Sigmoid colon (tissue), 7 donors: ENCODE results near the gene DNALI1. TPM values are rescaled to one million over a fixed set of nuclear protein-coding genes. Genes with fewer than 3 reads are reported as not detected.

Source experiments
- DNase-seq: peaks from one replicate; pipeline ENCODE4 v3.0.0-alpha.2; 2019
- H3K27ac ChIP-seq, 4 donors: fragments of 200-600 bp; sonication (generic); one replicate each; pipeline ENCODE4 v1.5.1; 2016 to 2019; ENCODE audit warnings: mild to moderate bottlenecking in 1 of 4
- H3K27me3 ChIP-seq, 3 donors: fragments of 200-600 bp; sonication (generic); one replicate each; pipeline ENCODE4 v1.5.1; 2019; ENCODE audit warnings: mild to moderate bottlenecking in 1 of 3
- H3K36me3 ChIP-seq, 4 donors: fragments of 200-600 bp; sonication (generic); one replicate each; pipeline ENCODE4 v1.5.1; 2016 to 2019
- H3K4me1 ChIP-seq, 4 donors: fragments of 200-600 bp; sonication (generic); one replicate each; pipeline ENCODE4 v1.5.1; 2017 to 2019
- H3K4me3 ChIP-seq, 4 donors: fragments of 200-600 bp; sonication (generic); one replicate each; pipeline ENCODE4 v1.5.1; 2017 to 2019; ENCODE audit warnings: mild to moderate bottlenecking in 2 of 4, moderate library complexity in 1 of 4
- H3K9me3 ChIP-seq, 4 donors: fragments of 200-600 bp in 3 of 4; sonication (generic) in 3 of 4; one replicate each; pipeline versions ENCODE4 v1.5.1 to v1.6.1; 2013 to 2019
- EP300 ChIP-seq, 4 donors: sonication (generic); formaldehyde crosslinking; IDR thresholded peaks; one replicate each; pipeline ENCODE4 v1.6.1; 2017; ENCODE audit warnings: antibody characterized with exemption in 4 of 4
- POLR2A ChIP-seq, 2 donors: fragments of 450-650 bp; IDR thresholded peaks; one replicate each; pipeline ENCODE4 v1.6.1; 2016; ENCODE audit warnings: antibody characterized with exemption in 2 of 2, mild to moderate bottlenecking in 2 of 2, moderate library complexity in 2 of 2
- POLR2AphosphoS5 ChIP-seq, 4 donors: sonication (generic); formaldehyde crosslinking; IDR thresholded peaks; one replicate each; pipeline ENCODE4 v1.6.1; 2017; ENCODE audit warnings: antibody characterized with exemption in 4 of 4
- WGBS, 2 donors: extraction: QIAGEN DNeasy Blood & Tissue Kit; methylation state at CpG; one replicate each; pipeline ENCODE4 v1.1.7; 2013; 5-methylcytosine and 5-hydroxymethylcytosine counted together
- intact Hi-C: fragments of 100-400 bp; cut with DNase I; formaldehyde crosslinking; loops from one replicate; pipeline ENCODE4 v1.15.1; 2023
- polyA plus RNA-seq, 3 donors: library from polyadenylated mRNA; stranded (reverse); fragments of 200-250 nt; gene quantifications; one replicate each; pipeline ENCODE4 v1.2.3, GENCODE V29; 2013
- total RNA-seq, 4 donors: library from RNA; depleted of rRNA; stranded (reverse); fragments of >200 nt; gene quantifications; one replicate each; pipeline ENCODE4 v1.1.0, GENCODE V29; 2016
- TF ChIP-seq, protein P1 (sequence below), 4 experiments: fragments of 450-650 bp in 3 of 4; fragments of 200-600 bp in 1 of 4; IDR thresholded peaks; one replicate each; pipeline ENCODE4 v1.5.1; 2016 to 2019; ENCODE audit warnings: antibody characterized with exemption in 4 of 4, mild to moderate bottlenecking in 3 of 4, moderate library complexity in 2 of 4
- donor health status: healthy with polysubstance abuse.
- donor health status: Bipolar disorder and iron deficiency.
- donor health status: healthy.

Gene DNALI1
- total and polyA plus RNA-seq, 7 donors = 4.6 to 13.0 (median 7.5) TPM

DNA sequence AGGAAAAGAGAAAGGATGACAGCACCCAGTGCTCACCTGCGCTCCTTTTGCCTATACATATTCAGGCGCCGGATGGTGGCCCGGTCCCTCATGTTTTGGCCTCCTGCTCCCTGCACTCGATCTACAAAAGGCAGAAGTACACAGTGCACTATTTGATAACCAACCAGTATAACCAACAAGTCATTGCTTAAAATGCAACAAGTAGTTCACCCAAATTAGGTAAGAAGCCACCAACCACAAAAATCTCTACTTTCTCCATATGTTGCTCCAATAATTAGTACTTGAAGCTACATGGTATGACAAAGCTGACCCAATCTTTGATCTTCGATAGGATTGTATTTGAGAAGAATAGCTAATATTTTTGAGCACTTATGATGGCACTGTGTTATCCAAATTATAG is 37.0 kb downstream of the DNALI1 start:
- no peak for TF ChIP-seq POLR2AphosphoS5 (IDR thresholded peaks at IDR 0.05)
- TF ChIP-seq, protein P1, sequence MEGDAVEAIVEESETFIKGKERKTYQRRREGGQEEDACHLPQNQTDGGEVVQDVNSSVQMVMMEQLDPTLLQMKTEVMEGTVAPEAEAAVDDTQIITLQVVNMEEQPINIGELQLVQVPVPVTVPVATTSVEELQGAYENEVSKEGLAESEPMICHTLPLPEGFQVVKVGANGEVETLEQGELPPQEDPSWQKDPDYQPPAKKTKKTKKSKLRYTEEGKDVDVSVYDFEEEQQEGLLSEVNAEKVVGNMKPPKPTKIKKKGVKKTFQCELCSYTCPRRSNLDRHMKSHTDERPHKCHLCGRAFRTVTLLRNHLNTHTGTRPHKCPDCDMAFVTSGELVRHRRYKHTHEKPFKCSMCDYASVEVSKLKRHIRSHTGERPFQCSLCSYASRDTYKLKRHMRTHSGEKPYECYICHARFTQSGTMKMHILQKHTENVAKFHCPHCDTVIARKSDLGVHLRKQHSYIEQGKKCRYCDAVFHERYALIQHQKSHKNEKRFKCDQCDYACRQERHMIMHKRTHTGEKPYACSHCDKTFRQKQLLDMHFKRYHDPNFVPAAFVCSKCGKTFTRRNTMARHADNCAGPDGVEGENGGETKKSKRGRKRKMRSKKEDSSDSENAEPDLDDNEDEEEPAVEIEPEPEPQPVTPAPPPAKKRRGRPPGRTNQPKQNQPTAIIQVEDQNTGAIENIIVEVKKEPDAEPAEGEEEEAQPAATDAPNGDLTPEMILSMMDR (IDR thresholded peaks at IDR 0.05) = no peak
- TF ChIP-seq EP300 (IDR thresholded peaks at IDR 0.05) = no peak
- WGBS, 2 donors = 95 to 98% methylated on average over 6 of the region's 6 CpGs
- Histone ChIP-seq H3K36me3 (peaks cover 4 to 46% (median 25%) of the 10 kb centered on the region in 4 donors), H3K9me3 (no peaks in the 10 kb centered on the region), H3K4me3 (no peak overlapping the region), H3K27ac (no peak overlapping the region), H3K27me3 (no peaks in the 10 kb centered on the region), H3K4me1 (peaks cover 0 to 27% (median 16%) of the 10 kb centered on the region in 4 donors)
- DNase-seq = no peak
- intact Hi-C loops = loop anchor here (2.0 kb wide), 1 partner anchor 39 kb away; the partner anchor contains the start of gene SNIP1

- H3K4me1 ChIP-seq = peaks cover 0 to 27% (median 16%) of the 10 kb centered on the region in 4 donors
- H3K9me3 ChIP-seq = no peaks in the 10 kb centered on the region
- WGBS, 2 donors = 0% methylated on average over 51 of the region's 51 CpGs
- H3K27me3 ChIP-seq = no peaks in the 10 kb centered on the region
- peak; percentile 99 for DNase-seq
- intact Hi-C loops = loop anchor here (2.0 to 5.0 kb wide), 2 partner anchors 41 to 97 kb away; partner anchors contain the start of genes CDCA8 and SNIP1
- peak within 1 kb of the TSS; percentile 75 to 84 (median 80) for H3K4me3 ChIP-seq
- peaks cover 0 to 28% (median 9%) of the 10 kb centered on the region in 4 donors for H3K36me3 ChIP-seq
- TF ChIP-seq POLR2A (IDR thresholded peaks at IDR 0.05) (peak; percentile 68 to 79), EP300 (IDR thresholded peaks at IDR 0.05) (peak in 1 of 4 donors; percentile 67), POLR2AphosphoS5 (IDR thresholded peaks at IDR 0.05) (peak; percentile 89 to 97 (median 94))
- TF ChIP-seq, protein P1 (IDR thresholded peaks at IDR 0.05) = no peak
- peak within 1 kb of the TSS; percentile 83 to 85 (median 83) for H3K27ac ChIP-seq
These were observed 38.9 kb downstream of the DNALI1 start, which contains the start of gene GNL2 for GRCh38 chr1:37595440-37596181. TSS of gene GNL2 (minus strand) at chr1:37595937. CDS start at chr1:37595822, 115 bp downstream.

GRCh38 chr1:37596182-37596667 is 39.5 kb downstream of the DNALI1 start:
- peak overlapping the region; percentile 75 to 84 (median 80) for H3K4me3 ChIP-seq
- H3K27ac ChIP-seq = peak overlapping the region; percentile 83 to 85 (median 83)
- DNase-seq = no peak
- H3K27me3 ChIP-seq = no peaks in the 10 kb centered on the region
- peaks cover 0 to 21% (median 5%) of the 10 kb centered on the region in 4 donors for H3K36me3 ChIP-seq
- TF ChIP-seq POLR2A (IDR thresholded peaks at IDR 0.05) (no peak), EP300 (IDR thresholded peaks at IDR 0.05) (no peak), POLR2AphosphoS5 (IDR thresholded peaks at IDR 0.05) (no peak)
- TF ChIP-seq, protein P1 (IDR thresholded peaks at IDR 0.05) = no peak
- peaks cover 0 to 27% (median 16%) of the 10 kb centered on the region in 4 donors for H3K4me1 ChIP-seq
- no peaks in the 10 kb centered on the region for H3K9me3 ChIP-seq
- intact Hi-C loops = loop anchor here (5.0 kb wide), 1 partner anchor 96 kb away; the partner anchor contains the start of gene CDCA8
- WGBS, 2 donors = 1 to 4% methylated on average over 3 of the region's 3 CpGs

DNA sequence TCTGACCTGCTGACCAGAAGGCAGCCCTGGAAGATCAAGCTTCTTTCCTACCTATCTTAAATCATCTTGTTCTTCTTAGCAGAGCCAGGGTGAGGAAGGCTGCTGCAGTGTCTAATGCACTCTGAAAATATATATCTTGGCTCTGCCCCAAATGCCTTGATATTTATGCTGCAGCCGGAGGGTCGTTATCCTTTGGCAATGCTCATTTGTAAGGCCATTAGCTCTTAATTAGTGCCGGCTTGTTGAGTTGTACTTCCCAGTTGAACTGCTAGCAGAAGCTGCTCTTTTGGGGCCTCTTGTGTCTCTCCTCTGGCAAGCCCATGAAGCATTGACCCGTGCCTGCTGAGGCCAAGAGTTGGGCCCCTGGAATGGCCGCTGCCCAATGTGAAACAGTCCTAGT is 43.2 kb downstream of the DNALI1 start:
- H3K36me3 ChIP-seq = no peaks in the 10 kb centered on the region
- H3K4me1 ChIP-seq = peaks cover 0 to 11% (median 5%) of the 10 kb centered on the region in 4 donors
- no peaks in the 10 kb centered on the region for H3K27me3 ChIP-seq
- 53 to 70% methylated on average over 5 of the region's 5 CpGs for WGBS, 2 donors
- intact Hi-C loops = loop anchor here (5.0 kb wide), 1 partner anchor 92 kb away; the partner anchor contains the start of gene CDCA8
- H3K9me3 ChIP-seq = no peaks in the 10 kb centered on the region
- DNase-seq = no peak
- H3K27ac ChIP-seq = no peak overlapping the region
- H3K4me3 ChIP-seq = no peak overlapping the region
- TF ChIP-seq, protein P1 (IDR thresholded peaks at IDR 0.05) = no peak
- TF ChIP-seq POLR2A (IDR thresholded peaks at IDR 0.05) = no peak
